HG02610 (cell line): Measurements from ENCODE around the gene NDUFAF2.
"Not testable (repeated sequence)": the region's sequence is repeated elsewhere in the genome, so short reads cannot be mapped to it uniquely, and the experiment has no call there.

Experiments used
- ATAC-seq: cut with Tn5 transposase; IDR thresholded peaks from one replicate; pipeline ENCODE4 v1.9.1; 2021; ENCODE audit warnings: mild to moderate bottlenecking, moderate library complexity; ENCODE audit not compliant: unreplicated experiment

The NDUFAF2 gene

DNA sequence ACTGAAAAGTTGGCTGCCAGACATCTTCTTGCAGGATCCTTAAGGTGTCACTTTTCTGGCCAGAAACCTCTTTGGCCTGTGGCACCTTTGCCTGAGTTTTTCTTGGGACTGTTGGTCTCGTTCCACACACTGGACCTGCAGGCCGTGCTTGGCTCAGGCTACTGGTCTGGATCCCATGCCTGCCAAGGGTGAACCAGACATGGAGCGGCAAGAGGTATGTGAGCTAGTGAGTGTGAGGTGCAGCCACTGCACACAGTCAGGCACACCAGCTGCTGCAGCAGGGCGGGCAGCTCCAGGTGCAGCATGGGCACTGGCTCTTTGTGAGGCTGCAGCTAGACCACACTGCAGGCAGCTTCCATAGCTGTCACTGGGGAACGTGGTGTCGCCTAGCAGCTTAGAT is 47.9 kb downstream of the NDUFAF2 start:
- no peak for ATAC-seq

DNA sequence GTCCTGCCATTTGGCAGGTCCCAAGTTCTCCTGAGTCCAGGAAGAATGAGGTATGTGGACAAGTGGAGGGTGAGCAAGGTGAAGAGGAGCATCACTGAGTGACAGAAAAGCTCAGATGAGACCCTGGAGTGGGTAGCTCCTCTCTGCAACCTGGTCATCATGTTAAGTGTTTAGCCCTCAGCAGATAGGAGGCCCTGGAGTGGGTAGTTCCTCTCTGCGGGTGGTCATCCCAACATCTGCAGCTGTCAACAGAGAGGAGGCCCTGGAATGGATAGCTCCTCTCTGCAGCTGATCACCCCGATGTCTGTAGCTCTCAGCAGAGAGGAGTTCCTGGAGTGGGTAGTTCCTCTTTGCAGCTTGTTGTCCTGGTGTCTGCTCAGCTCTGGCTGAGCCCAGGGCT is 48.4 kb downstream of the NDUFAF2 start:
- ATAC-seq: no peak

DNA sequence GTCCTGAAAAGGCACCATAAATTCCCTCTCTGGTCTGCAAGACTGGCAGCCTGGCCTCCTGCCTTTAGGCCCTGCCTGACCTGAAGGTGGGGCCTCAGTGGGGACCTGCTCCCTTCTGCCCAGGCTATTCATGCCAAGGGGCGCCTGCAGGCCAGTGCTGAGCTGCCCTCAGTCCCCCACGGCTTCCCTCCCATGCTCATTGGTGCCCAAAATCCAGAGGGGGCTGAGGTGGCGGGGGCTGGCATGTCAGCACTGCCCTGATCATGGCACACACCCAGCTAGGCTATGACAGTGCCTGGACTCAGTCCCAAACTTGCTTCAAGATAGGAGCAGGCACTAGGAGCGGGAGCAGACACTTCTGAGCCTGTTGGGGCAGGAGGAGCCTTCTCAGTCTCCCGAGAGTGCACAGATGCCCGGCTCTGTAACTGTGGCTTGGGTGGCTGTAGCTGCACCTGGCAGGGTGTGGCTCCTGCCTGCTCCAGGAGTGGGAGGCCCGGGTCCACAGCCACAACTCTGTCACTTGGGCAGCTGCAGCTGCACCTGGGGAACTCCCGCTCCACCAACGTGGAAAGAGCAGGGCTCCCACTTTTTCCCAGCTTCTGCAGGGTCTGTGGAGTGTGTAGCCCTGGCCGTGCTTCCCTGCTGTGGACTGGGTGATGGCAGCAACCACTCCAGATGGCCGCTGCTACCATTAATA is 49.0 kb downstream of the NDUFAF2 start:
- no peak for ATAC-seq

DNA sequence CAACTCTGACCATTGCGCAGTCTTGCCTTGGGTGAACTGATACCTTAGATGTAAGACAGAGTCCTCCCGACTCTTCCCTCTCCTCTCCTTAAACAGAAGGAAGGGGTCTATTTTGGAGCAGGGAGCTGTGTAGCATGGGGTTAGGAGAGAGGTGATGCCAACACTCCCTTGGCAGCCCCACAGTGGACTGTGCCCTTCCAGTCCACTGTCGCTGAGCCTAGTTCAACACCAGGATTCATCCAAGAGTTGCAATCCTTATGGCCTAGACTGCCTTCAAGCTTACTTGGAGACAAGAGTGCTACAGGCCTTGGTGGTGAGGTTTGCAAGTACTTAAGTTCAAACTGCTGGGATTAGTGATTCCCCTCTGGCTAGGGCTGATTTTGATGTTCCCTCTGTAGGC is 51.4 kb downstream of the NDUFAF2 start:
- no peak for ATAC-seq

DNA sequence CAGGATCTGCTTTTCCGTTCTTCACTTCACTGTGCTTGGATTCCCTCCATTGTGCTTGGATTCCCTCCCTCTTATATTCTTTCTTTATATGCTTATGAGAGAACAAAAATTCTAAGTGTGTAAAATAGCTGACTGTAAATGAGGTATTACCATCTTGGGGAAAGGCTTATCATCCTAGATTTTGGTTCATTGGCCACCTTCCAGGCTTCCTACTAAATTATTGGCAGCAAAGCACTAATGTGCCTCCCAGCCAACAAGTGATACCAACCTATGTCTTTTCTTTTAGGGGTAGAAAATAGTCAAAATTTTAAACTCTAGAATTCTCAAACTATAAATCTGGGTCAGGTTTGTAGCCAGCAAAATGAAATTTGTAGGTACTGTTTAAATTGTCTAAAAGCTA is 52.7 kb downstream of the NDUFAF2 start:
- no peak for ATAC-seq

DNA sequence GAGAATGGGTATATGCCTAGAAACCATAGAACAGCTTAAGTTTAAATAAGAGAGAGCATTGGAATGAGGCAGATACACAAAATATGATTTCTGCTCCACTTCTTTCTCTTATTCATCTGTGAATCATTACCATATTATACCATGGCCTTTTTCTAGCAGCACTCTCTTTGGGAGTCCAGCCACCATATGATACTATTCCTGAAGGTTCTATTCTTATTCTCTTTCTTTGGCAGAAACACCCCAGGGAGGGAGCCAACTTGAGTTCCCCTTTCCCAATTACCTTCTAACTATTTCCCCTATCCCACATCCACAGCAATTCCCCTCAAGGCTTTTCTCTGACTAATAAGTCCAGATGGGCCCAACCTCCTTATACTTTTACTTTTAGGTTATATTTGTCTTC is 55.9 kb downstream of the NDUFAF2 start:
- no peak for ATAC-seq

DNA sequence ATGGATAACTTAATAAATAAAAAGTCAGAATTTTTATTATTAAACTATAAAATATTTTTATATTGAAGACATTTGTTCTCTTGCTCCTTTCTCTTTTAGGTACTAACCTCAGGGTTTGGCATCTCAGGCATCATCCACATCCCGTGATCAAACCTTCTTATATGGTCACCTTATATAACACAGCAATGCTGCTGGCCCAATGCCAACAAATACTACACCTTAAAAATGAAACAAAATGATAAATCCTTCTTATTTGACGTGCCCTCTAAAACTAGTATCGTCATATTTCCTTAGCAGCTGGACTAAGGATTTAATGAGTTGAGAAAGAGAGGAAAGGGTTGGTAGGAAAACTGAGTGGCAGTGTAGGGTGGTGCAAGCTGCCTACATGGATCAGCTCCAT is 56.6 kb downstream of the NDUFAF2 start:
- ATAC-seq: no peak

DNA sequence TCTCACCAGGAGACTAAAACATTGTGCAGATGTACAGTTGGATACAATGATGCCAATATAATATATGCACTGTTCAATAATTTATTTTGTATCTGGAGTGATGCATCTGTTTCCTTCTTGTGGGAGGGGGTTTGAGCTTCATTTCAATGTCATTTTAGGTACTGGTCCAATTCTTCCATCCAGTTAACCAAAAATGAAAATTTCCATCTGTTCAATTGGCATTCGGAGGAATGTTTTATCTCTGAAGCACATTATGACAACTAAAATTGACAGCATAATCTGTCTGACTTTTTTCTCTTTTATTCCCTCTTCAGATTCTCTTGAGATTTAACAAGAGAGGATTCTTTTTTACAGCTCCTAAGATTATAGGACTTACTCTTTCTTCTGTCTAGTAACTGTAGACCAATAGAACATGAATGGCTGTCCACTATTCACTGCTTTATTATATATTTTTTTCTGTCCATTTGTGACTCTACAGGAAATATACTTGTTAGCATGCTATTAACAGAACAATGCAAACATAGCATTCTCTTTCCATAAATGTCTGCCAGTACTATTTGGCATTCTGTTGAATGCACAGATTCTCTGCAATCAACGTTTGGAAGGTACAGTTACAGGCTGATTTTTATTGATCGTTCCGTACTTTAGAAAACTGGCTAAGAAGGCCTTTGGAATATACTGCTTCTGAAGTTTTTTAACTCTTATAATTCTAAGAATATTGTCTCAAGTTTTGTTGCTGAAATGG is 57.8 kb downstream of the NDUFAF2 start:
- no peak for ATAC-seq

DNA sequence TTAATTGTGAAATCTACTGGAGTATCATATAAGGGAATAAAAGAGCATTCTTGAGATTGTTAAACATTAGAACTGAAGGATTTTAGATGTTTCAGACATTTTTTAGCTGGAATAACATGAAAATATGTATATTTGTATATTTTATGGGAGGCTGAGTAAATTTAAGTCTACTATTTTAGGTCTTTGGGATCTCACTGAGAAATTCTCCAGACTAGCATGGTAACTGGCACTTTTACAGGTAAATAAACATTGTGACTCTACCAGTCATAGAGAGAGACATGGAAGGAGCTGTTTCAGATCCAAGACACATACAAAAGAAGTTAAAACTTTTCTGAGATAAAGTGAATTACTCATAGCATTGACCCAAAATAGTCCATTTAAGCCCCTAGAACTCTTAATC is 59.4 kb downstream of the NDUFAF2 start:
- no peak for ATAC-seq

DNA sequence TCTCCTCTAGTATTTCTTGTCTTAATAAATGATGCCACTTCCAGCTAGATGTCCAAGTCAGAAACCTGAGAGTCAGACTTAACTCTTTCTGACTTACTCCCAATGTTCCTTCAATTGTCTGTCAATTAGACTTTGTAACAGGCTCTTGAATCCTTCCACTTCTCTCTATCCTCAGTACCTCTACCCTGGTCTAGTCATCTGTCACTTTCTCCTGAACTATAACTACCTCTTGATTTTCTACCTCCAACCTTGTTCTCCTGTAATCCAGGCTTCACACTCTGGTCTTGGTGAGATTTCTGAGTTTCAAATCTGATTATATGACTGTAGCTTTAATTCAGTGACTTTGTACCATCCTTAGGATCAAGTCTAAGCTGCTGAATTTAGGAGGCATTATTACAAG is 64.9 kb downstream of the NDUFAF2 start:
- ATAC-seq: no peak

DNA sequence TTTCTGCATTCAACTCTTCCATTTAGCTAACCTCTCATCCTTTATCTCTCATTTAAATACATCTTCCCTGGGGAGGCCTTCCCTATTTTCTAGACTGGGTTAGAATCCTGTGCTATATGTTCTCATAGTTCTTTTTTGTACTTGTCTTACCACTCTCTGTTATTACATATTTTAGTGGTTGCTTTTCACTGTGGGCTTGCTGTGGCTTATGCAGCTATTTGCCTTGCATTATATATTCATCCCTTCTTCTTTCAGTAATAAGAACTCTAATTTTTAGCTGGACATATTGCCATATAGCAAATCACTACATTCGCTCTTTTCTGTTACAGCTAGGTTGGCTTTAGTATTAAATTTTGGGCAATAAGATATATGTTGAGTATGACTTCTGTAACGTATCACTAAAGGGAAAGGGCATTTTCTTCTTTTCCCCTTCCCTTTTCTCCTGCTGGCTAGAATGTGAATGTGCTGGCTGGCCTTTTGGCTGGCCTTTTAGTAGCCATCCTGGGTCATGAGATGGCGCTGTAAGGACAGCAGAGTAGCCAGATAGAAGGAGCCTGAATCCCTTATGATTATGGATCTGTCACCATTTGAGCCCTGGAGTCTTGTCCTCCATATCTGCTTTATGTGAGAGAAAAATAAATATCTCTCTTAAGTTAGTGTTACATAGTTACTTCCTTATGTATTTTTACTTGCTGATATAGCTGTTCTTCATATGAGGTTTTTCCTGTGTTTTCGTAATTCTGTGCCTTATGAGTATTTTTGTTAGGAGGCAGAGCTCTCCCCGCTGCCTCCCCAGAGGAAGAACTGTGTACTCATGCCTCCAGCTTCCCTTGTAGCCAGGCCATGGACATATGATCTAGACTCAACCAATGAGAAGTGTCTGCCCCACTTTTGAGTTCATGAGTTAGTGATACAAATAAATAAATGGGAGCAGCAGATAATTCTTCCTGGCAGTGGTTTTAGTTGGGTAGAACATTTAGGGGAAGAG is 65.8 kb downstream of the NDUFAF2 start:
- ATAC-seq: no peak

DNA sequence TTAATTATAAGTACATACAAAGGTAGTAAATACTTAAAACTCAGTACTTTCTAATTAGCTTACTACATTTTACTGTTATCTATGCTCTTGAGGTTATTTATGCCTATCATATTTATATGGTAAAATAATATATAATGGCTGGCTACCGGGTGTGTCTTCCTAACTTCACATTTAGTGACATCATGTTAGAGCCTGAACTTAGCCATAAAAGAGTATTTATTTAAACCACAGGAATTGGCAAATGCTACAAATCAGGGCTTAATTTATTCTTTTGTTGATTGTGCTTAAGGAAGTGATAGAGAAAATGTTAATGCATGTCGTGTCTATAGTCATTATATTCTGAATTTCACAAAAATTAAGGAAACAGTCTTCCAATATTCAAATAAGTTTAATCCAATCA is 73.1 kb downstream of the NDUFAF2 start:
- ATAC-seq: no peak

DNA sequence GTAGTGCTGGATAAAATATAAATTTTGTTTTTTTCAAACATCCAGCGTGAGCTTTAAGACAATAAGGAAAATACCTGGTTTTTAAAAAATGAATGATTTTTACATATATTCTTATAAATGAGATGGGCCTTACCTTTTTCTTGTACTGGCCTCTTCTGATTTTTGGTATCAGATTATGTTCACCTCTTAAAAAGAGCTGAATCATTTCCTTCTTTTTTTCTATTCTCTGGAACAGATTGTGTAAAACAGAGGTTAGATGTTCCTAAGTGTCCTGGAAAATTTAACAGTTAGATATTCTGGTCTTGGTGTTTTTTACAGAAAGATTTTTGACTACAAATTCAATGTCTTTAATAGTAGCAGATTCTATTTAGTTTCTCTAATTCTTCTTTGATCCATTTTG is 74.6 kb downstream of the NDUFAF2 start:
- ATAC-seq: no peak

DNA sequence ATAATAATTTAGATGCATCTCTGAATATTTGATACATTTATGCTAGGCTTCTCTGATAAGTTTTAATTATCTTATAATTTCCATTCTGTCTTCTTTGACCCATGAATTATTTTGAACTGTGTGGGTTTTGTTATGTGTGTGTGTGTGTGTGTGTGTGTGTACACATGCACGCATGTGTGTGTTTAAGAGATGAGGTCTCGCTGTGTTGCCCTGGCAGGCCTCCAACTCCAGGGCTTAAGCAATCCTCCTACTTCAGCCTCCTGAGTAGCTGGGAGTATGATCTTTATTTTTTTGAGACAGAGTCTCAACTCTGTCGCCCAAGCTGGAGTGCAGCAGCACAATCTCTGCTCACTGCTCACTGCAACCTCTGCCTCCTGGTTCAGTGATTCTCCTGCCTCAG is 75.4 kb downstream of the NDUFAF2 start:
- ATAC-seq: no peak

DNA sequence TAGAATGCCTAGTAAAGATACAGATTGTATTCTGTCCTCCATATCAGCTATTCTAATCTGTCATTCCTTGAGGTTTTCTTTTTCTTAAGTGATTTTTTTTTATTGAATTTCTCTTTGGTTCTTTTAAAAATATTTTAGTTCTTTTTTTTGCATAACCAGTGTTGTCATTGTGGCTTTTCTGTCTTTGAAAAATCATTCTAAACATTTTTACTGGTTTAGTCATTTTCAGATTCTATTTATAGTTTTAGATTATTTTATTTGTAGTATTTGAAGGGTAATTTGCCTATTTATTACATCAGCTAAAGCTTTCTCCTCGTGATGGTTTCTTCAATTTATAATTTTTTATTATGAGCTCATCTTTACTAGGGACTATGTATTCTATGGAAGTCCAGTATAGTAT is 78.1 kb downstream of the NDUFAF2 start:
- no peak for ATAC-seq

DNA sequence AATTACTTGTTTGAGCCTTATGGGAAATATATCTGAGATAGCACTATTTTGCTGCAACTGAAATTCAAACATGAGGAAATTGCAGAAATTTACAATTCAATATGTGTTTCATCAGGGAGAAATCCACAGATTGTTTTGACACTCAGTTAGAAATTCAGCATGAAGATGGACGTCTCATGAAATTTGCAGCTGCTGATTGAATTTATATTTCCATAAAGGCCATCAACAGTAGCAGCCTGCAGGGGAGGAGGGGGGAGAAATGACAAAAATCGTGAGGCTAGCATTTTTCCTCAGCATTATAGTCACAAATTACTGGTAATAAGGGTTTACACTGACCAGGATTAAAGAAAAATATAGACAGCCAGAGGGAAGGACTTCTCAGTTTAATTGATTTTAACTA is 81.0 kb downstream of the NDUFAF2 start:
- no peak for ATAC-seq

DNA sequence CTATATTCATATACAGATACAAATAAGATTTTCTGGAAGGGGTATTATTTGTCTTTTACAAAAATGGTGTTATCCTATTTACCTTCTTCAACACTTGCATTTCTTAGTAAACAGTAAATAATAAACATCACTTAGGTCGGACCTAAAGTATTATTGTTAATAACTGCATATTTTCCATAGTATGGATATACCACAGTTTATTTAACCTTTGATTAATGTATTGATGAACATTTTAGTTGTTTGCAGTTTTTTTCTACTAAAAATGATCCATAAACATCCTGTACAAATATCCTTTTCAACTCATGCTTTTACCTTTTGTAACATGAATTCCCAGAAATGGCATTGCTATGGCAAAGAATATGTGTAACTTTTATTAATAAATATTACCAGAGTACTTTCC is 83.4 kb downstream of the NDUFAF2 start:
- no peak for ATAC-seq

DNA sequence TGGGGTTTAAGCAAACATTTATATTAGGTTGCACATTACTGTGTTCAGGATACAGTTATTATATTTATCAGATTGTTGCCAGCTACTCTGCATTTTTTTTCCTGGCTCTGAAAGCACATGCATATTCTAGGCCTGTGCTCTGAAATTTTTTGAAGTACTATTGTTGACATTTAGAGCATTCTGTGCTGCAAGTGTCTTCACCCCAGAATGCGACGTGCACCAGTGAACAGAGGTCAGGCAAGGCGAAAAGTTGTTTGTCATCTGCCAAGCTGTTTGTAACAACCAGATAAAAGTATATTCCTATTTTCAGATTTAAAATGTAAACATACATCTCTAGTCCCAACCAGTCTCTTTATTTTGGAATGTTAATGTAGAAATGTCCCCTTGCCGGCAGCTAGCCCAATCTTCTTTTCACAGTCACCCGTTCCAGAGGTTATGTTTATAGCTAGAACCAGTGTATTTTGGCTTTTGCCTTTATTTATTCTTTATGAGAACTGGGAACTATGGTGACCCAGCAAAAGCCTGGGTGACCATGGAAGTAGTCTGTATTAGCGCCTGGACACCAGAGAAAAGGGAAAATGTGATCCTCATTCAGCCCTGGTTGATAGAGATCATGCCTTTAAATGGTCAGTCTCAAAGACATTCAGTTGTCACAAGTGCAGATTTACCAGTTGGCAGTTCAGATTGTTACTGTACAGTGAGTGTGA is 84.6 kb downstream of the NDUFAF2 start:
- ATAC-seq: no peak

DNA sequence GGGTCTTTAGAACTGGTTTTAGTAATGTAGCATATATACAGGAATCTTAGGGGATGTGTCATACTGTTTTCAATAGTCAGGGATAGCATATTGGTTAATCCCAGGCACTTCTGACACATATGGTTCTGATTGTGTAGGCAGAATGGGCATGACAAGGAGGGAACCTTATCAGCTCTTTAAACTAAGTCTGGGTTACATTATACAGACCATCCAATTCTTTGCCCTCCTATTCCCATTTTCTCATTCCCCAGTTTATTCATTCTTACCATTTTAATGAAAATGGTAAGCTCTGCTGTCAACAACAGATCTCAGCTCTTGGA is 85.1 kb downstream of the NDUFAF2 start:
- no peak for ATAC-seq

DNA sequence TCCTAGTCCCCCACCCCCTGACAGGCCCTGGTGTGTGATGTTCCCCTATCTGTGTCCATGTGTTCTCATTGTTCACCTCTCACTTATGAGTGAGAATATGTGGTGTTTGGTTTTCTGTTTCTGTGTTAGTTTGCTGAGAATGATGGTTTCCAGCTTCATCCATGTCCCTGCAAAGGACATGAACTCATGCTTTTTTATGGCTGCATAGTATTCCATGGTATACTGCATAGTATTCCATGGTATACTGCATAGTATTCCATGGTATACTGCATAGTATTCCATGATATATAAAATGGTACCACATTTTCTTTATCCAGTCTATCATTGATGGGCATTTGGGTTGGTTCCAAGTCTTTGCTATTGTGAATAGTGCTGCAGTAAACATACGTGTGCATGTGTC is 86.3 kb downstream of the NDUFAF2 start:
- not testable (repeated sequence) for ATAC-seq

DNA sequence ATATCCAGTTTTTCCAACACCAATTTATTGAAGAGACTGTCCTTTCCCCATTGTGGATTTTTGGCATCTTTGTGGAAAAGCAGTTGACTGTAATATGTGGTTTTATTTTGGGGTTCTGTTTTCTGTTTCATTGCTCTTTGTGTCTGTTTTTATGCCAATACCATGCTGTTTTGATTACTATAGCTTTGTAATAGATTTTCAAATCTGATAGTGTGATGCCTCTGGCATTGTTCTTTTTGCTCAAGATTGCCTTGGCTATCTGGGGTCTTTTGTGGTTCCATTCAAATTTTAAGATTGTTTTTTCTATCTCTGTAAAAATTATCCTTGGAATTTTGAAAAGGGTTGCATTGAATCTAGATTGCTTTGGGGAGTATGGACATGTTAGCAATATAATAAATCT is 99.5 kb downstream of the NDUFAF2 start:
- no peak for ATAC-seq
